Activated CD4-positive, alpha-beta T cell treated with anti-CD3 and anti-CD28 coated beads for 4 hours (primary cell): ENCODE measurements around the gene MYOZ3.

Experiments
- DNase-seq, 2 donors: peaks; one replicate each; pipeline ENCODE4 v3.0.0-alpha.2; 2020

Gene MYOZ3

GRCh38 chr5:150660108-150660831 is 781 bp upstream of the MYOZ3 start:
- DNase-seq, result no peak

- no peak for DNase-seq
Measured at GRCh38 chr5:150661821-150662596, 958 bp downstream of the MYOZ3 start.

- no peak for DNase-seq
Measured at GRCh38 chr5:150662731-150663516, 1.9 kb downstream of the MYOZ3 start.

DNA sequence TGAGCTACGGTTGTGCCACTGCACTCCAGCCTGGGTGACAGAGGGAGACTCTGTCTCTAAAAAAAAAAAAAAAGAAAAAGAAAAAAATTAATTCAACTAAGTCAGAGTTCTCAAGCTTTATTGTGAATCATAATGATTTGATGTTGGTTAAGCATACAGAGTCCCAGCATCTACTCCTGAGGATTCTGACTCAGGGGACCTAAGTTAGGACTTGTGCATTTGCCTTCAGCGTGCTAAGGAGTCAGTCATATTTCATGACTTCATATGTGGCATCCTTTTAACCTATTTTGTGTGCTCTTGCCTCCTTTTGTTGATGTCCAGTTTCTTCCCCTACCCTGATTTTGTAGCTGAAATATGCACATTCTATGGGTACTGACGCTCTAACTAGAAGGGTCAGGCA is 2.9 kb downstream of the MYOZ3 start:
- DNase-seq, result no peak

DNA sequence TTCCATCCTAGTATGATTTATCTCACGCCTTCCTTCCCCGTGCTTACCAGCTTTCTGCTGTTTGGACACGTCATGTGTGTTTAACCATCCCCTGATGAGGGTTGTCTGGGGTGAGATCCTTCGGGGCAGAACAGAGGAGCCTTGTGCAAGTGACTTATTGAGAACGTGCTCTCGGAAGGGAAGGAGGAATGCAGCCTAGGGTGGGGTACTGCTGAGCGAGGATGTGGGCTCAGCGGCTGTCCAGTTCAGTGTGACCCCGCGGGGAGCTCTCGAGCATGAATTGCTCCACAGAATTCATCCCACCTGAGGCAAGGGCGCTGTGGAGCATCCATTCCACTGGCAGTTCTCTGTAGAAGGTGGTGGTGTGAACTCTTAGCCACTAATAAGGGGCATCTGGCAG is 4.0 kb downstream of the MYOZ3 start:
- DNase-seq, result no peak

GRCh38 chr5:150670275-150670947 is 9.4 kb downstream of the MYOZ3 start:
- DNase-seq, result no peak

DNA sequence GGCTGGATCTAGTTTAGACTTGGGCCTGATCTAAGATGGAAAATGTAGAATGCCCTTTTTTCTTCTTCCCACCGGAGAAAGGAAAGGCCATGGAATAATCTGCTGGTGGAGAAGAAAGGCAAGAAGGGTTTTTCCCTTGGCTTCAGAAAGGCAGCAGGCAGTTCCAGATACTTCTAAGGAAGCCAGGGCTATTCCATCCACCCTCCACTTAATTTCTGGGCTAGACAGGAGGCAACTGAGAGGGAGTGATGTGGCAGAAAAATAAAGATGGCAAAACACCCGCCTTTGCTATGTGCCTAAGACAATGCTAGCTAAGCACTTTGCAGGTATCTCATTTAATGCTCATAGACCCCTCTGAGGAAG is 9.9 kb downstream of the MYOZ3 start:
- no peak for DNase-seq

GRCh38 chr5:150671509-150672236 is 10.6 kb downstream of the MYOZ3 start:
- DNase-seq, result no peak

DNA sequence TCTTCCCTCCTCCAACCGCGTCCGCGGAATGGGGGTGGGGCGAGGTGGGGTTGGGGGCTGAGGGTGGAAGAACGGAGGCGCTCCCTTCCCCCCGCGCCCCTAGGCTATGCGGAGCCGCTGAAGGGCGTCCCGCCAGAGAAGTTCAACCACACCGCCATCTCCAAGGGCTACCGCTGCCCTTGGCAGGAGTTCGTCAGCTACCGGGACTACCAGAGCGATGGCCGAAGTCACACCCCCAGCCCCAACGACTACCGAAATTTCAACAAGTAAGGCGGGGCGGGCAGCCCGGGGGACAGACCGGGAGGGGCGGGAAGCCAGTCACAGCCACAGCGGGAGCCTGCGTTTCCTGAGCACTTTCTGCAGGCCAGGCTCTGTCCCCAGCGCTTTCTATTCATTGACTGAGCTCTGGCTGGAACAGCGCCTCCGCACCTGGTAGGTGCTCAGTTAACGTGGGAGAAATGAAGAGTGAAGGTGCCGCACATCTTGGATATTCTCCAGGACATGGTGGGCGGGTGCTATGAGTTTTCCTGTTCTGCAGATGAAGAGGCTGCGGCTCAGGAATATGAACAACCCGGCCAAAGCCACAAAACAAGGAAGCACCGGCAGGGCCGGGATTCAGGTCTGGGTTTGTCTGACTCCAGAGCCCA is 11.3 kb downstream of the MYOZ3 start:
- peak; percentile 16 to 21 for DNase-seq

- no peak for DNase-seq
Measured at GRCh38 chr5:150672884-150673275, 11.8 kb downstream of the MYOZ3 start.

GRCh38 chr5:150674341-150674821 is 13.3 kb downstream of the MYOZ3 start:
- DNase-seq, result no peak

GRCh38 chr5:150675069-150675468 is 14.0 kb downstream of the MYOZ3 start:
- no peak for DNase-seq

- no peak for DNase-seq
Measured at GRCh38 chr5:150676578-150676977, 15.5 kb downstream of the MYOZ3 start.

- no peak for DNase-seq
Measured at GRCh38 chr5:150689120-150689519, 28.1 kb downstream of the MYOZ3 start.

- no peak for DNase-seq
Measured at GRCh38 chr5:150690760-150691159, 29.7 kb downstream of the MYOZ3 start.

GRCh38 chr5:150692276-150692675 is 31.2 kb downstream of the MYOZ3 start:
- DNase-seq, result no peak

GRCh38 chr5:150694612-150695011 is 33.6 kb downstream of the MYOZ3 start:
- no peak for DNase-seq

- no peak for DNase-seq
Measured at GRCh38 chr5:150700246-150700593, 39.2 kb downstream of the MYOZ3 start.

DNA sequence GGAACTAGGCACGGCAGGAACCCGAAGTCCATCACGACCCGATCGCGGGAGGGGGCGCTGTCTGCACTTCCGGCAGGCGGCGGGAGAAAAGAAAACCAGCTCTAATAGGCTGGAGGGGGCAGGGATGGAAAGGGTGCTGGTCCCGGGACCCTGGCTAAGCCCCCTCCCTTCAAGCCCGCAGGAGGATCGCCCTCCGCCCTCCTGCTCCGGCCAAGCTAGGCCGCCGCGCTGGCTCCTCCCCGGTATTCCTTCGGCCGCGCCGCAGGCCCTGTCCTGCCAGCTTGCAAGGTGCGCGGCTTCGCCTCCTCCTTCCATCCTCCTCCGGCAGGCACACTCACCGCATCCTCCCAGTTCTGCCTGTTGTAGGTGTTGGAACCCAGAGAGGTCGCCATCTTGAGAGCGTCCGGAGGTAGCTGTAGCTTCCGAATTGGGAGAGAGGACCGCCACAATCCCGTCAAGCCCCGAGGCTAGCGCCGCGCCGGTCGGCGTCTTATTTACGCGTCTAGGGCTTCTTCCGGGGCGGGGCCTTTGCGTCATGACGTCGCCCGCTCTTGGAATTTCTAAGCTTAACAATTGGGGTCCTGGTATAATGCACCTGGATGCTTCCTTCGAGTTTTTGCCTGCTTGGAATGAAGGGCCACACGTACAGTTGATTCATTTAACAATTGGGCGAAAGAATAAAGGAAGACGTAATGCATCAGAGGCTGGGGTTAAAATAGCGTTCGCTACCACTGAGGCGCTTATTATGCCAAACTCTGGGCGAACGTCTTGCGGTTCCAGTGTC is 39.7 kb downstream of the MYOZ3 start, which contains the start of gene RBM22:
RBM22 (minus strand) TSS at position 469 of the 784 bp plus-strand sequence; CDS start at position 392, 77 bp downstream.
- peak; percentile 87 to 89 for DNase-seq

- DNase-seq, result no peak
Measured at GRCh38 chr5:150703762-150704161, 42.7 kb downstream of the MYOZ3 start.
